ENCODE results near the gene SDSL.

Gene SDSL

GRCh38 chr12:113464852-113465719, 42.9 kb downstream of the SDSL start:
- in situ Hi-C loops (cut with MboI; ENCODE audit: low sequenced_read_pairs) = loop anchor here (10.0 kb wide), 1 partner anchor 450 kb away; no protein-coding TSS in a partner anchor

DNA sequence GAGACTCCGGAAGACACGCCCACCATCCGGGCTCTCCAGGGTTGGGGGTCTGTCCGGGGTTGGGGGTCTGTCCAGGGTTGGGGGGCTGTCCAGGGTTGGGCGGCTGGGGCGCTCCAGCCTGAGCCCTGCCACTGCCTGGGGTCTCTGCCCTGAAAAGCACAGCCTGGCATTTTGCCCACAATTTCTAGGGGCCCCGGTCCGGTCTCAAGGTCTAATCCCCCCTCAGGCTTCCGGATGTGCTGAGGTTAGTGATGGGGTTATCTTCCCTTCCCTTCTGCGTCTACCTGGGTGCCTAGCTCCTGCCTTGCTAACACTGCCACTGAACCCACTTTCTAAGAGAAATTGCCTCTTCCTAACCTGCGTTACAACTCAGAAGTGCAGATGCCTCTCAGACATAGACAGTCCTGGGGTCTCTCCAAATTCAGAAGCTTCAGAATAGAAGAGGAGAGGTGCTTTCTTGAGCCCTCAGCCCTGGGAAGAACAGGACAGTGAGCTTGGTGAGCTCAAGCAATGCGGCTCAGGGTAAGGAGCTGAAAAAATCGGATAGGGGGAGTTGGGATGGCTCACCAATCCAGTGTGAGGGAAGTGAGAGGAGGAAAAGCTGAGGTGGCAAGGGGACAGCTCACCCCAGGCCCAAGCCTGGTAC, 43.8 kb downstream of the SDSL start:
- in situ Hi-C loops (cut with MboI; ENCODE audit: low sequenced_read_pairs) = loop anchor here (10.0 kb wide), 1 partner anchor 449 kb away; no protein-coding TSS in a partner anchor

- in situ Hi-C loops (cut with MboI; ENCODE audit: low sequenced_read_pairs) = loop anchor here (10.0 kb wide), 1 partner anchor 448 kb away; no protein-coding TSS in a partner anchor
Measured at GRCh38 chr12:113466454-113467141, 44.4 kb downstream of the SDSL start.

- in situ Hi-C loops (cut with MboI; ENCODE audit: low sequenced_read_pairs) = loop anchor here (10.0 kb wide), 1 partner anchor 448 kb away; no protein-coding TSS in a partner anchor
Measured at GRCh38 chr12:113467142-113467501, 44.9 kb downstream of the SDSL start.

GRCh38 chr12:113467502-113468364, 45.6 kb downstream of the SDSL start:
- in situ Hi-C loops (cut with MboI; ENCODE audit: low sequenced_read_pairs) = loop anchor here (10.0 kb wide), 1 partner anchor 447 kb away; no protein-coding TSS in a partner anchor

DNA sequence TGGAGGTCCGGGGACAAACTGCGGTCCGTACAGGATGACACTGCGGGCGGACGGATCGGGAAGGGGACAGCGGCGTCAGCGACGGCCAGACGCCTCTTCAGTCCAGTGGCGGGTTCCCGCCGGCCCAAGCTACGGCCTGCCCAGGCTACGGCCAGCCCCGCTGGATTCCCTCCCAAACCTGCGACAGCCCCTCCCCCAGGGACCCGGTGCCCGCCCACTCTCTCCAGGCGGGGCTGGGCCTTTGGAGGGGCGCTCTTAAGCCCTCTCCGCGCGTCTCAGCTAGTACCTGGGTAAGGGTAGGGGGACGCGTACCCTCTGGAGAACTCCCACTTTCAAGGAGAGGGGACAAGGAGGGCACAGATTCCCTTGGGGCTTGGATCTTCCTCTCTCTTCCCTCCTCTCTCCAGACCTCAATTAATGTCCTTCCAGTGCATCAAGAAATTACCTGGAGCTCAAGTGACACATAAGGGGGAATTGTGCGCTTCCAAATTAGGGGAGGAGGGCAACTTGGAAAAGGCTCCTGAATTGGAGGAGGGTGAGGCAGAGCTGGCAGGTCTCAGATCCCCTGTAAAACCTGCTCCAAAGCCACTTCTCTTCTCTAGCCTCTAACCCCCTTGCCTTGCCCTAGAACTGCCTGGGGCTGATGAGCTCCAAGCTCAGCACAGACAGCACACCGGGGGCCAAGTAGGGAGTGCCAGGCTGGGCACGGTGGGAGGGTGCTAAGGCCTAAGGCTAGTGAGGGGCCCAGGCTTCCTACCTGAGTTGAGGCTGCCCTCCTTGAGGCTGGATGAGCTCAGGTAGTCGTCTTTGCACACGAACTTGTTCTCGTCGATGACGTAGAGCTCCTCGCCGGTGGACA, 46.4 kb downstream of the SDSL start:
- in situ Hi-C loops (cut with MboI; ENCODE audit: low sequenced_read_pairs) = loop anchor here (10.0 kb wide), 1 partner anchor 446 kb away; no protein-coding TSS in a partner anchor

DNA sequence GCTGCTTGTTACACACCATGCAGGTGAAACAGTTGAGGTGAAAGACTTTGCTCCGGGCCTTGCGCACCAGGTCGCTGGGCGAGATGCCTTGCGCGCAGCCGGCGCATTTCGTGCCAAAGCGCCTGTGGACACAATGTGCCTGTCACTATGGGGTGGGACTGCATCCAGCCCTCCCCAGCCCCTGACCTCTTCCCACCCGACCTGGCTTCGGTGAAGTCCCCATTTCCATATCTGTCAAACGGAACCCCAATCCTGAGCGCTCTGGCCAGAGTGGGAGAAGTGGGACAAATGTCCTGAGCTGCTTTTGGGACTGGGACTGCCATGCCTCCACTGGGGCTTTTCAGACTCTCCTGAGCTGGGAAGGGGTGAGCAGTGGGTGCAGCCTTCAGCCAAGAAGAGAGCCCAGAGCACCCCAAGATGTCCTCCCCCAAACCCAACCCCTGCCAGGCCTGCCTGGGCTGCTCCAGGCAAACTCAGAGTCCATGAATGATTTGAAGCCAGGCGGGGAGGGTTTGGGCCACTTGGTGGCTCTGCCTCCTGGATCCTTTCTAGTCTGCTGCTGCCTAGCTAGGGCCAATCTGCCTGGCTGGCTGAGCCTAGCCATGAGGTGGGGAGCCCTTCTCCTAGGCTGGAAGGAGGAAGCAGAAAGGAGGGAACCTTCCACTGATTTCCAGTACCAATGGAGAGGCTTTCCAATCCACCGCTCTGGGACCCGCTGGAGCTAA, 47.2 kb downstream of the SDSL start:
- in situ Hi-C loops (cut with MboI; ENCODE audit: low sequenced_read_pairs) = loop anchor here (10.0 kb wide), 1 partner anchor 445 kb away; no protein-coding TSS in a partner anchor

DNA sequence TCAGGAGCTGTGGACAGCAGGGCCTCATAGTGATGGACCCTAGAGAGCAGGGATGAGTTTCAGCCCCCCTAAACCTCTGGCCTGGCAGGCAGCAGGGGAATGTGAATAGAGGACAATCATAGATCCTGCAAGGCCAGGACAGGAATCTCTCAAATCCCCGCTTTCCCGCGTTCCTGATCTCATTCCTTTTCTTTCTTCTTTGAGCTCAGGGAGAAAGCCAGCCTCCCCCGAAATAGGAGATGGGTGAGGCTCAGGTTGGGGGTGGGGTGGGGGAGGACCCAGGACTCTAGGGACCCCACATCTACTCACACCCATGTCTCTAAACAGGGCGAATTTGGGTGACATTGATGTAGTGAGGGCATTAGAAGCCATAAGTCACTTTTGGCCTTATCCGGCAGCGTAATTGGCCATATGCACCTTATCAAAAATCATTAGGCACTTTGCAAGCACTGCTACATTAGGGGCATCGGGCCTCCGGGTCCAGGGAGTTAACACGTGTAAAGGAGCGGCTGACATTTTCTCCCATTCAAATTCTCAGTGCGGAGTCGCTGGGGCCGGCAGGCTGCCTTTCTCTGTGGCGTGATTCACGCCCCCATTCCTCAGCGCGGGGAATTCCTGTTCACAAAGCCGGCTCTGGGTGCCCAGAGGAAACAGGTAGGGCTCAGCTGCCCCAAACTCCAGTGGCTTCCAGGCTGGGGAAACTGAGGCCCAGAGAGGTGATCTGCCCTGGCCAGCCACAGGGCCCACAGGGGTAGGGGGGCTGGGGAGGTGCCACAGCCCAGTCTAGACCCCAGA, 48.0 kb downstream of the SDSL start:
- in situ Hi-C loops (cut with MboI; ENCODE audit: low sequenced_read_pairs) = loop anchor here (10.0 kb wide), 1 partner anchor 445 kb away; no protein-coding TSS in a partner anchor

DNA sequence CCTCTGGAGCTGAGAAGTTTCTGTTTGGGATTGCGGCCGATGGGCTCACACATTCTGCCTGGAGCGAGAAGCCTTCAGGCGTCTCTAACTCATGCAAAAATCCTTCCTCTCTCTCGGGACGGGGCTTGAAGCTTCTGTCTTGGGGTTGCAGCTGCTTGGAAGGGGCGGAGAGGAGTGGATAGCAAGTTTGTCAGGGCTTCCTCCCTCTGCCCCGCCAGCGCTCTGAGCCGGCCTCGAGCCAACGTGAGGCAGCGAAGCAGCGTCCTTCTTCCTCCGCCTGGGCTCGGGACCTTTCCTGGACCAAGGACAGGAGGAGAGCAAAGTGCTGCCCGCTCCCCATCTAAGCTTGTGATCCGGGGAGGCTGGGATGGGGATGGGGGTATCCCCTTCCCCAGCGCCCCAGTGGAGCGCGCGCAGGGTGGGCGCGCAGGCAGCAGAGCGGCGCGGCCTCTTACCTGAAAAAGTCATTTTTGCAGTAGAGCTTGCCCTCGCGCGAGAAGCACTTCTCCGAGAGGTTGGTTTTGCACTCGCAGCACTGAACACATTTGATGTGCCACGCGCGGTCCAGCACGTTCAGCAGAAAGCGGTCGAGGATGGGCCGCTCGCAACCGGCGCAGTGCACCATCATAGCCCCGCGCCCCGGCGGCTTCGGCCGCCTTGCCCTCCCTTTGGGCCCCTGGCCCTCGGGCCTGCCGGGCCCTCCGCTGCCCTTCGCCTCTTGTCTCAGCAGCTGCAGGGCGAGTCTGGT, 48.9 kb downstream of the SDSL start:
- in situ Hi-C loops (cut with MboI; ENCODE audit: low sequenced_read_pairs) = no loop called here

- in situ Hi-C loops (cut with MboI; ENCODE audit: low sequenced_read_pairs) = no loop called here
Measured at GRCh38 chr12:113471619-113472171, 49.5 kb downstream of the SDSL start, which contains the start of gene LHX5. TSS of gene LHX5 (minus strand) at chr12:113471871. CDS start at chr12:113471498, 373 bp downstream.

DNA sequence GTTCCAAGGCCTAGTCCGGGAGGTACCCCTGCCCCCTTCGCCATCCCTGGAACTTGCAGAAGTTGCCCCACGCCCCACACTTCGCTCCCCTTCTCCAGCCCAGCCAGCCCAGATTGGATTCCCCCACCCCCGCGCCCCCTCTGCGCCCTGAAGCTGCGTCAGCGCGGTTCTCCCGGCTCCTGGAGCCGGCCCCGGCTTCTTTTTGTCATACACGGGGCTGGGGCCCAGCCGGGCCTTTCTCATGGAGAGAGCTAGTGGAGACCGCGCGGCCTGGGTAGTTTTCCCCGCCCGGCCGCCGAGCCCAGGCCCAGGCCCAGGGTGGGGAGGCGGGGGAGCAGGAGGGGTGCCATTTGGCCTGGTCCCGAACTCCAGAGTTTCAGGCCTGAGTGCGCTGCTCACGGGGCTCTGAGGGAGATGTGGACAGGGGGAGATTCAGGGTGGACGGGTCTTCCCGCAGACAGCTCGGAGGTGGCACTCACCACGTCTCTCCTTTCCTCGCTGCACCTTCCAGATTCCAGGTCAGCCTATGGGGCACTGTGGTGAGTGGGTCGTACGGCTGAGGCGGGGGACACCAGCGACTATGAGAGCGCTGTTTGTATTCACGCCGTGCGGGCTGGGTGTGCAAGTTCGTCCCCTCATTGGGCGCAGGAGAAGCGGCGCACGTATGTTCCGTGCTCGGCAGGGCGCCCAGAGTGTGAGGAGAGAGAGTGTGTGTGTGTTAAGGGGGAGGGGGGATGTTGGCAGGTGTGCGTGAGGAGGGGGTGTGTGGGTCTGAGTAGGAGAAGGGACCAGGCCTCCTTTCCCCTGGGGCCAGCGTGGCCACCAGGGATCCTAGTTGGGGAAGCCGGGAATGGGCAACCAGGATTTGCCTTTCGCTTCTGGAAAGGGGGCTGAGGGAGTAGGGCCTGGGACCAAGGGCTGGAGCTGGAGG, 50.3 kb downstream of the SDSL start:
- in situ Hi-C loops (cut with MboI; ENCODE audit: low sequenced_read_pairs) = no loop called here

- in situ Hi-C loops (cut with MboI; ENCODE audit: low sequenced_read_pairs) = no loop called here
Measured at GRCh38 chr12:113473400-113473799, 51.2 kb downstream of the SDSL start.

GRCh38 chr12:113473942-113474341, 51.8 kb downstream of the SDSL start:
- in situ Hi-C loops (cut with MboI; ENCODE audit: low sequenced_read_pairs) = no loop called here

GRCh38 chr12:113474635-113475436, 52.7 kb downstream of the SDSL start:
- in situ Hi-C loops (cut with MboI; ENCODE audit: low sequenced_read_pairs) = no loop called here
